ENCODE results near the gene VWC2.

DNA sequence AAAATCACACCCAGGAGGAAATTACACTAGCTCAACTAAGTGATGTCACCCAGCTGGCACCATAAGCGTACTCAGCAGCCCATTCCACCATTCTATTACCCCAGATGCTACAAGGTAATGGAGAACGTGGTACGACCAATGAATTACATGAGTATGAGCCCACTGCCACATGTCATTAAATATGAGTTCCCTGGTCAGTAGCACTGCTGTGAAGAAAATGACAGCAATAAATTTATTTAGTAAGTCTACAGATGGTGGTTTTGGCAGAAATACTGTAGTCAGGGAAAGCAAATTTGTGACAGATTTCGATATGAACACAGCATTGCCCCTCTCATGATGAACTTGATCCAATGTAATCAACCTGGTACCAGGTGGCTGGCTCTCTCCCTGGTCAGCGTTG is 154.2 kb downstream of the VWC2 start:
- TF ChIP-seq, protein P1, sequence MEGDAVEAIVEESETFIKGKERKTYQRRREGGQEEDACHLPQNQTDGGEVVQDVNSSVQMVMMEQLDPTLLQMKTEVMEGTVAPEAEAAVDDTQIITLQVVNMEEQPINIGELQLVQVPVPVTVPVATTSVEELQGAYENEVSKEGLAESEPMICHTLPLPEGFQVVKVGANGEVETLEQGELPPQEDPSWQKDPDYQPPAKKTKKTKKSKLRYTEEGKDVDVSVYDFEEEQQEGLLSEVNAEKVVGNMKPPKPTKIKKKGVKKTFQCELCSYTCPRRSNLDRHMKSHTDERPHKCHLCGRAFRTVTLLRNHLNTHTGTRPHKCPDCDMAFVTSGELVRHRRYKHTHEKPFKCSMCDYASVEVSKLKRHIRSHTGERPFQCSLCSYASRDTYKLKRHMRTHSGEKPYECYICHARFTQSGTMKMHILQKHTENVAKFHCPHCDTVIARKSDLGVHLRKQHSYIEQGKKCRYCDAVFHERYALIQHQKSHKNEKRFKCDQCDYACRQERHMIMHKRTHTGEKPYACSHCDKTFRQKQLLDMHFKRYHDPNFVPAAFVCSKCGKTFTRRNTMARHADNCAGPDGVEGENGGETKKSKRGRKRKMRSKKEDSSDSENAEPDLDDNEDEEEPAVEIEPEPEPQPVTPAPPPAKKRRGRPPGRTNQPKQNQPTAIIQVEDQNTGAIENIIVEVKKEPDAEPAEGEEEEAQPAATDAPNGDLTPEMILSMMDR (conservative IDR thresholded peaks at IDR 0.05 in 1 of 2, IDR thresholded peaks at IDR 0.05 in 1 of 2; ENCODE audit: low read depth in 1 of 2, low read length in 2 of 2), result no peak
- no peak for TF ChIP-seq EZH2 (IDR thresholded peaks at IDR 0.05; ENCODE audit: low read length, missing control alignments)
